Brain microvascular endothelial cell (primary cell): ENCODE results near the gene NAA80.
"Not testable (repeated sequence)": the region's sequence is repeated elsewhere in the genome, so short reads cannot be mapped to it uniquely, and the experiment has no call there.

Experiments
- DNase-seq: peaks from one replicate; pipeline ENCODE4 v3.0.0-alpha.2; 2020
- H3K27ac ChIP-seq: fragments of 250-450 bp; sonication (Bioruptor Pico); 2 replicates; pipeline ENCODE4 v1.5.1; 2020; ENCODE audit warnings: mild to moderate bottlenecking, moderate library complexity
- H3K27me3 ChIP-seq: fragments of 250-450 bp; sonication (Bioruptor Pico); replicated peaks from 2 replicates; pipeline ENCODE4 v1.5.1; 2020; ENCODE audit warnings: mild to moderate bottlenecking
- H3K36me3 ChIP-seq: fragments of 250-450 bp; sonication (Bioruptor Pico); replicated peaks from 2 replicates; pipeline ENCODE4 v1.5.1; 2020; ENCODE audit warnings: mild to moderate bottlenecking
- H3K4me3 ChIP-seq: 2 replicates; pipeline ENCODE4 v1.5.1; 2011; ENCODE audit warnings: low read depth, mild to moderate bottlenecking, control low read depth, low read length, moderate library complexity
- CTCF ChIP-seq: IDR thresholded peaks from 2 replicates; pipeline ENCODE4 v1.5.1; 2011; ENCODE audit warnings: low read depth, mild to moderate bottlenecking, moderate library complexity, low read length, control low read depth, inconsistent platforms; ENCODE audit errors: missing control alignments
- in situ Hi-C: cut with HindIII; loops from 2 replicates; pipeline ENCODE4 v1.10.0; 2017; ENCODE audit warnings: low sequenced_read_pairs, low pct_ligation_motif_present

Gene NAA80

GRCh38 chr3:50272911-50273688 lies 26.1 kb downstream of the NAA80 start:
- no peak overlapping the region for H3K27ac ChIP-seq
- peak; percentile 44 for DNase-seq
- H3K27me3 ChIP-seq: peaks cover 26% of the 10 kb centered on the region
- peak overlapping the region; percentile 37 for H3K4me3 ChIP-seq
- H3K36me3 ChIP-seq: no peaks in the 10 kb centered on the region
- in situ Hi-C loops: no loop called here
- peak; percentile 99 for TF ChIP-seq CTCF

GRCh38 chr3:50272538-50272910 lies 26.7 kb downstream of the NAA80 start:
- H3K36me3 ChIP-seq, DNase-seq, H3K4me3 ChIP-seq, in situ Hi-C loops, H3K27ac ChIP-seq: not testable (repeated sequence)
- H3K27me3 ChIP-seq: peaks cover 26% of the 10 kb centered on the region

GRCh38 chr3:50271314-50271936 lies 27.8 kb downstream of the NAA80 start:
- Histone ChIP-seq H3K4me3 (no peak overlapping the region), H3K27ac (no peak overlapping the region), H3K27me3 (peaks cover 26% of the 10 kb centered on the region), H3K36me3 (no peaks in the 10 kb centered on the region)
- no peak for TF ChIP-seq CTCF
- in situ Hi-C loops: no loop called here
- DNase-seq: no peak

- no peaks in the 10 kb centered on the region for H3K36me3 ChIP-seq
- no peak overlapping the region for H3K27ac ChIP-seq
- TF ChIP-seq CTCF: no peak
- in situ Hi-C loops: no loop called here
- H3K4me3 ChIP-seq: no peak overlapping the region
- peaks cover 24% of the 10 kb centered on the region for H3K27me3 ChIP-seq
- no peak for DNase-seq
Measured at GRCh38 chr3:50270422-50271224, 28.6 kb downstream of the NAA80 start.

GRCh38 chr3:50269977-50270413 lies 29.2 kb downstream of the NAA80 start:
- DNase-seq: no peak
- H3K27me3 ChIP-seq: peaks cover 17% of the 10 kb centered on the region
- no peak overlapping the region for H3K27ac ChIP-seq
- H3K4me3 ChIP-seq: no peak overlapping the region
- TF ChIP-seq CTCF: no peak
- H3K36me3 ChIP-seq: no peaks in the 10 kb centered on the region
- in situ Hi-C loops: no loop called here

- no peak overlapping the region for H3K27ac ChIP-seq
- peaks cover 12% of the 10 kb centered on the region for H3K27me3 ChIP-seq
- TF ChIP-seq CTCF: no peak
- DNase-seq: no peak
- no peaks in the 10 kb centered on the region for H3K36me3 ChIP-seq
- in situ Hi-C loops: no loop called here
- H3K4me3 ChIP-seq: no peak overlapping the region
Measured at GRCh38 chr3:50269460-50269859, 29.7 kb downstream of the NAA80 start.
